Breast epithelium (tissue), 3 donors: ENCODE results near the gene GPR153.

Experiments used
- POLR2A ChIP-seq: fragments of 450-650 bp; IDR thresholded peaks from one replicate; pipeline ENCODE4 v1.6.1; 2016; ENCODE audit warnings: antibody characterized with exemption, mild to moderate bottlenecking, moderate library complexity
- POLR2AphosphoS5 ChIP-seq, 3 donors: sonication (generic); formaldehyde crosslinking; IDR thresholded peaks; one replicate each; pipeline ENCODE4 v1.6.1; 2017; ENCODE audit warnings: antibody characterized with exemption in 3 of 3
- TF ChIP-seq, protein P1 (sequence below), 3 donors: fragments of 450-650 bp; IDR thresholded peaks; one replicate each; pipeline ENCODE4 v1.5.1; 2016 to 2017; ENCODE audit warnings: antibody characterized with exemption in 3 of 3, mild to moderate bottlenecking in 3 of 3, moderate library complexity in 3 of 3

DNA sequence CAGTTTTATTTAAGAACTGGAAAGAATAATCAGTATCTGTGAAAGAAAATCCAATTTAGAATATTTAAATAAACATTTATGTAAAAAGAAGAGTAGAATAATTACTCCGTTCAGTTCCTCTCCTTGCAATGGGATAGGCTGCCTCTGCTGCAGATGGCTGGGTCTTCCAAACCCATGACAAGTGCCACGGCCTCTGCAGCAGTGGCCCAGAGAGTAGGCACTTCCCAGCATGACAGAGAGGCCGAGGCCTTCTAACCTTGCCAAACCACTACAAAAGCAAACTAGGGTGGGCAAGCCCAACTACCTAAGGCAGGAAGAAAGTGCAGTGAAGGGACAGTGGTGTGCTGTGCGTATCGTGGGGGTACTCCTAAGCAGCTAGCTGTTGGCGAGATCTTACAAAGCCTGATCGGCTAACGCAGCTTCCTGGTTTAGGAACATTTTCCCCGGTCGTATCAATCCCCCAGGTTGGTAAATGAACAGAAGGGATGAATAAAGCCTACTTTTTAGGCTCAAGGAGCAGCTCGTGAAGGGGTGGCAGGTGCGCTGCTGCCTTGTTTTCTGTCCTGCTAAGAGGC is 39.6 kb downstream of the GPR153 start:
- TF ChIP-seq, protein P1, sequence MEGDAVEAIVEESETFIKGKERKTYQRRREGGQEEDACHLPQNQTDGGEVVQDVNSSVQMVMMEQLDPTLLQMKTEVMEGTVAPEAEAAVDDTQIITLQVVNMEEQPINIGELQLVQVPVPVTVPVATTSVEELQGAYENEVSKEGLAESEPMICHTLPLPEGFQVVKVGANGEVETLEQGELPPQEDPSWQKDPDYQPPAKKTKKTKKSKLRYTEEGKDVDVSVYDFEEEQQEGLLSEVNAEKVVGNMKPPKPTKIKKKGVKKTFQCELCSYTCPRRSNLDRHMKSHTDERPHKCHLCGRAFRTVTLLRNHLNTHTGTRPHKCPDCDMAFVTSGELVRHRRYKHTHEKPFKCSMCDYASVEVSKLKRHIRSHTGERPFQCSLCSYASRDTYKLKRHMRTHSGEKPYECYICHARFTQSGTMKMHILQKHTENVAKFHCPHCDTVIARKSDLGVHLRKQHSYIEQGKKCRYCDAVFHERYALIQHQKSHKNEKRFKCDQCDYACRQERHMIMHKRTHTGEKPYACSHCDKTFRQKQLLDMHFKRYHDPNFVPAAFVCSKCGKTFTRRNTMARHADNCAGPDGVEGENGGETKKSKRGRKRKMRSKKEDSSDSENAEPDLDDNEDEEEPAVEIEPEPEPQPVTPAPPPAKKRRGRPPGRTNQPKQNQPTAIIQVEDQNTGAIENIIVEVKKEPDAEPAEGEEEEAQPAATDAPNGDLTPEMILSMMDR (IDR thresholded peaks at IDR 0.05): no peak
- no peak for TF ChIP-seq POLR2A
- no peak for TF ChIP-seq POLR2AphosphoS5 (IDR thresholded peaks at IDR 0.05)
